ENCODE data around the gene EDDM3A.

Gene EDDM3A

DNA sequence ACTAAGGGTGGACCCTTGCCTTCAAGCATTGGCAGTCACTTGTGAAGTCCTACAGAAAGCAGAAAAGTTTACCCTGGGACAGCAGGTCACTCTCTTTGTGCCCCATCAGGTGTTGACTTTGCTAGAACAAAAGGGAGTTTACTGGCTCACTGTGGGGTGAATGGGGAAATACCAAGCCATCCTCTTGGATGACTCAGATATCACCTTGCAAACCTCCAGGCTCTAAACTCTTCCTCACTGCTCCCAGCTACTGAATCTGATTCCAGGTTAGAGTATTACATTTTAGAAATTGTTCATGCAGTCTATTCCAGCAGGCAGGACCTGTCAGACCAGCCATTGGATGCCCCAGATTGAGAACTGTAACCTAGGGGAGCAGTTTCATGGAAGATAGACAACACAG lies 15.3 kb downstream of the EDDM3A start:
- H3K4me1 ChIP-seq (ENCODE audit: control insufficient read depth in 1 of 2, insufficient read depth in 1 of 2, low read depth in 1 of 2, low read length in 1 of 2): no peaks in the 10 kb centered on the region
- H3K27me3 ChIP-seq: no peaks in the 10 kb centered on the region
- TF ChIP-seq, protein P1, sequence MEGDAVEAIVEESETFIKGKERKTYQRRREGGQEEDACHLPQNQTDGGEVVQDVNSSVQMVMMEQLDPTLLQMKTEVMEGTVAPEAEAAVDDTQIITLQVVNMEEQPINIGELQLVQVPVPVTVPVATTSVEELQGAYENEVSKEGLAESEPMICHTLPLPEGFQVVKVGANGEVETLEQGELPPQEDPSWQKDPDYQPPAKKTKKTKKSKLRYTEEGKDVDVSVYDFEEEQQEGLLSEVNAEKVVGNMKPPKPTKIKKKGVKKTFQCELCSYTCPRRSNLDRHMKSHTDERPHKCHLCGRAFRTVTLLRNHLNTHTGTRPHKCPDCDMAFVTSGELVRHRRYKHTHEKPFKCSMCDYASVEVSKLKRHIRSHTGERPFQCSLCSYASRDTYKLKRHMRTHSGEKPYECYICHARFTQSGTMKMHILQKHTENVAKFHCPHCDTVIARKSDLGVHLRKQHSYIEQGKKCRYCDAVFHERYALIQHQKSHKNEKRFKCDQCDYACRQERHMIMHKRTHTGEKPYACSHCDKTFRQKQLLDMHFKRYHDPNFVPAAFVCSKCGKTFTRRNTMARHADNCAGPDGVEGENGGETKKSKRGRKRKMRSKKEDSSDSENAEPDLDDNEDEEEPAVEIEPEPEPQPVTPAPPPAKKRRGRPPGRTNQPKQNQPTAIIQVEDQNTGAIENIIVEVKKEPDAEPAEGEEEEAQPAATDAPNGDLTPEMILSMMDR (IDR thresholded peaks at IDR 0.05): no peak
- H3K36me3 ChIP-seq: no peaks in the 10 kb centered on the region
- H3K27ac ChIP-seq: no peak overlapping the region
- H3K4me3 ChIP-seq (ENCODE audit: low read depth in 1 of 2, low read length in 1 of 2): no peak overlapping the region
- H3K9me3 ChIP-seq: no peaks in the 10 kb centered on the region

DNA sequence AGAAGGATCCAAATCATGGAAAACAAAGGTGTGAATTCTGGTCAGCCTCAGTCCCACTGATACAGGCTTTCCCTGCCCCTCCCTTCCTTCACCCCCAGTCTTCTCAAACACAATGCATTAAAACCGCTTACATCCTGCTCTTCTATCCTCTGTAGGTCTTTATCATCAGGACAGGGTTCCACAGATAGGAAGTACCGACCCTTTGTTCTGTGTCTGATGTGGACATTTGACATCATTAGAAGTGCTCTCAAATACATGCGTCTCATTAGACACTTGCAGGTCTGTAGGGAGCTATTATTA lies 22.9 kb downstream of the EDDM3A start:
- Histone ChIP-seq H3K36me3 (no peaks in the 10 kb centered on the region), H3K27me3 (no peaks in the 10 kb centered on the region), H3K4me3 (ENCODE audit: low read depth in 1 of 2, low read length in 1 of 2) (no peak overlapping the region), H3K9me3 (no peaks in the 10 kb centered on the region), H3K4me1 (ENCODE audit: control insufficient read depth in 1 of 2, insufficient read depth in 1 of 2, low read depth in 1 of 2, low read length in 1 of 2) (no peaks in the 10 kb centered on the region), H3K27ac (no peak overlapping the region)
- TF ChIP-seq, protein P1 (IDR thresholded peaks at IDR 0.05): no peak

DNA sequence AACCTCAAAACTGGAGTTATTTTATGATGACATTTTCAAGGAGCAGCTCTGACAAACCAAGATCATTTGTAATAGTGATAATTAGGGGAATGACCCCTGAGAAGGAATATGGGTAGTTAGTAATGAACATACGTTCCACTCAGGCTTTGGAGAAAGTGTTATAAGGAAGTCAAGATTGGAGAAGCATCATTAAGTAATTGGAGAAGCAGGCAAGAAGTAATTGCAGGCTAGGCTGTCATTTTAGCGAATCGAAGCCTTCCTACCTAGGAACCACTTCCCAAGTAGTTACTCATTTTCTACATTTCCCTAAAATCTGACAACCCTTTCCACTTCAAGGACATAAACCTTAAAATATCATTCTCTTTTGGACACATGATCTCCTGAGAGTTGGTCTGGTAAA lies 23.7 kb downstream of the EDDM3A start:
- TF ChIP-seq, protein P1 (IDR thresholded peaks at IDR 0.05): no peak

DNA sequence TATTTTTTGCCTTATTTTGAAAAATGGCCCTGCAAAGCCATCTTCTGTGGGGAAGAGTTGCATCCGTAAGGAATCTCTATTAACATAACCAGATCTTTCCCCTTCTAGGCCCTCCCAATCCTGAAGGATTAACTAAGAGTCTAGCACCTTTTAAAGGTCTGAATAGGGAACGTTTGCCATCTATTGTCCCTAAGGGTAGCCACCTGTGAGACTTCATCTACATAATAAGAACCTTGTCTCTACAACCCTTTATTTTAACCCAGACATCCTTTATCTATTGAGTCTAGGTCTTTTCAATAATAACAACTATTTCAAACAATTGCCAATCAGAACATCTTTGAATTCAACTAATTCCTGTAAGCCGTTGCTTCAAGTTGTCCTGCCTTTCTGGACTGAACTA lies 27.0 kb downstream of the EDDM3A start:
- Histone ChIP-seq H3K27ac (no peak overlapping the region), H3K36me3 (no peaks in the 10 kb centered on the region), H3K9me3 (no peaks in the 10 kb centered on the region), H3K4me3 (ENCODE audit: low read depth in 1 of 2, low read length in 1 of 2) (no peak overlapping the region), H3K4me1 (ENCODE audit: control insufficient read depth in 1 of 2, insufficient read depth in 1 of 2, low read depth in 1 of 2, low read length in 1 of 2) (peaks cover 0 to 6% of the 10 kb centered on the region in 2 experiments), H3K27me3 (no peaks in the 10 kb centered on the region)
- TF ChIP-seq, protein P1 (IDR thresholded peaks at IDR 0.05): no peak

More for the DNA sequence above, 23.7 kb downstream of the EDDM3A start:
- Histone ChIP-seq H3K27ac (no peak overlapping the region), H3K4me1 (ENCODE audit: control insufficient read depth in 1 of 2, insufficient read depth in 1 of 2, low read depth in 1 of 2, low read length in 1 of 2) (no peaks in the 10 kb centered on the region), H3K27me3 (no peaks in the 10 kb centered on the region), H3K36me3 (no peaks in the 10 kb centered on the region), H3K9me3 (no peaks in the 10 kb centered on the region), H3K4me3 (ENCODE audit: low read depth in 1 of 2, low read length in 1 of 2) (no peak overlapping the region)

DNA sequence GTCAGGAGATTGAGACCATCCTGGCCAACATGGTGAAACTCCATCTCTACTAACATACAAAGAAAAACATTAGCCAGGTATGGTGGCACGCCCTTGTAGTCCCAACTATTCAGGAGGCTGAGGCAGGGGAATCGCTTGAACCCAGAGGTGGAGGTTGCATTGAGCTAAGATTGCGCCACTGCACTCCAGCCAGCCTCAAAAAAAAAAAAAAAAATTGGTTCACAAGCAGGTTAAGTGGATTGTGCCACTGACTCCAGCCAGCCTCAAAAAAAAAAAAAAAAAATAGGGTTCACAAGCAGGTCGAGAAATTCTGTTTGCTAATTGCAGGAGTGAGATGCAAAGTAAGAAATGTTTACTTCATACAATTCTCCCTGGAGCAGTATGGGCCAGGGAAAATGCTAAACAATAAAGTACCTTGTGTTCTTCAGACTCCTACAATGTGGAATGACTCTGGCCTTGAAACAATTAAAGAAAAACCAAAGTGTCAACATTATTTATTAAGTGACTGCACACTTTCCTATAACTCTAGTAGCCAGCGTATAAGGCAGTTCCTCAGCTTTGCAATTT lies 28.7 kb downstream of the EDDM3A start:
- Histone ChIP-seq H3K9me3 (no peaks in the 10 kb centered on the region), H3K4me3 (ENCODE audit: low read depth in 1 of 2, low read length in 1 of 2) (no peak overlapping the region), H3K36me3 (no peaks in the 10 kb centered on the region), H3K27ac (no peak overlapping the region), H3K4me1 (ENCODE audit: control insufficient read depth in 1 of 2, insufficient read depth in 1 of 2, low read depth in 1 of 2, low read length in 1 of 2) (peaks cover 0 to 6% of the 10 kb centered on the region in 2 experiments), H3K27me3 (no peaks in the 10 kb centered on the region)
- TF ChIP-seq, protein P1 (IDR thresholded peaks at IDR 0.05): no peak

DNA sequence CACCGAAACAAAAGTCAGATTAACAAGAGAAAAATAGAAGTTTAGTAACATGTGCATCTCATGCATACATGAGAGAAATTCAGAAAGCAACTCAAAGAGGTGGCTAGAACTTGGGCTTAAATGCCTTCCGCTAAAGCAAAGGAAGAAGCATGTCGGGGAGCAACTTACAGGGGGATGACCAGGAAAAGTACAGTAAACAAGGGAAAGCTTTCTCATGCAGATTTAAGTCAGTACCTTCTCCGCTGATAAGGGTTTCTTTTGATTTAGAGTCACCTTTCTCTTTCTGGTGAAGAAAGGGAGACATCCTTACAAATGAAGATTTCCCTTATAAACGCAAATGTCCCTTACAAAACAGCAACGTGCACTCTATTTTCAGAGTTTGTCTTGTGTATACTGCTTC lies 29.4 kb downstream of the EDDM3A start:
- H3K27me3 ChIP-seq: no peaks in the 10 kb centered on the region
- no peaks in the 10 kb centered on the region for H3K9me3 ChIP-seq
- TF ChIP-seq, protein P1 (IDR thresholded peaks at IDR 0.05): no peak
- no peak overlapping the region for H3K27ac ChIP-seq
- peaks cover 2 to 10% of the 10 kb centered on the region in 2 experiments for H3K4me1 ChIP-seq (ENCODE audit: control insufficient read depth in 1 of 2, insufficient read depth in 1 of 2, low read depth in 1 of 2, low read length in 1 of 2)
- no peak overlapping the region for H3K4me3 ChIP-seq (ENCODE audit: low read depth in 1 of 2, low read length in 1 of 2)
- H3K36me3 ChIP-seq: no peaks in the 10 kb centered on the region

Data from neutrophil (primary cell).